AG04450 (cell line): ENCODE results near the gene MXRA7. TPM values are rescaled to one million over a fixed set of nuclear protein-coding genes. Genes with fewer than 3 reads are reported as not detected.

Experiments
- CTCF ChIA-PET: fragments of 300-600, 350-600 bp; formaldehyde crosslinking; extraction: SDS; loops from one replicate; lab custom pipeline; 2022; ENCODE audit warnings: antibody characterized with exemption, inconsistent platforms; lab: Charles Lee
- POLR2A ChIA-PET: fragments of 350-600 bp; formaldehyde crosslinking; extraction: SDS; loops from one replicate; lab custom pipeline; 2021; ENCODE audit warnings: antibody characterized with exemption, inconsistent platforms; lab: Yijun Ruan, JAX
- DNase-seq: peaks from one replicate; pipeline ENCODE4 v3.0.0-alpha.2; 2011; ENCODE audit warnings: low read depth, low spot score
- H3K27ac ChIP-seq: one replicate; pipeline ENCODE4 v1.5.1; 2012; ENCODE audit warnings: low read depth, low read length, control low read depth
- H3K27me3 ChIP-seq: one replicate; pipeline ENCODE4 v1.6.0; 2012; ENCODE audit warnings: low read length; ENCODE audit not compliant: control insufficient read depth, insufficient read depth
- H3K4me3 ChIP-seq: 2 replicates; pipeline ENCODE4 v1.5.1; 2011; ENCODE audit warnings: mild to moderate bottlenecking, low read depth, low read length, control low read depth
- H3K9me3 ChIP-seq: 2 replicates; pipeline ENCODE4 v1.5.1; 2012; ENCODE audit warnings: low read length; ENCODE audit not compliant: control insufficient read depth, insufficient read depth
- polyA plus RNA-seq: library from polyadenylated mRNA; depleted of rRNA; stranded (reverse); fragments of >200 nt; gene quantifications from 2 replicates; pipeline ENCODE4 v1.2.3, GENCODE V29; 2011
- TF ChIP-seq, protein P1 (sequence below): IDR thresholded peaks from 2 replicates; pipeline ENCODE4 v1.5.1; 2011; ENCODE audit warnings: low read depth, low read length, control low read depth, inconsistent platforms

The MXRA7 gene
- polyA plus RNA-seq, 1 experiment: 222 TPM

DNA sequence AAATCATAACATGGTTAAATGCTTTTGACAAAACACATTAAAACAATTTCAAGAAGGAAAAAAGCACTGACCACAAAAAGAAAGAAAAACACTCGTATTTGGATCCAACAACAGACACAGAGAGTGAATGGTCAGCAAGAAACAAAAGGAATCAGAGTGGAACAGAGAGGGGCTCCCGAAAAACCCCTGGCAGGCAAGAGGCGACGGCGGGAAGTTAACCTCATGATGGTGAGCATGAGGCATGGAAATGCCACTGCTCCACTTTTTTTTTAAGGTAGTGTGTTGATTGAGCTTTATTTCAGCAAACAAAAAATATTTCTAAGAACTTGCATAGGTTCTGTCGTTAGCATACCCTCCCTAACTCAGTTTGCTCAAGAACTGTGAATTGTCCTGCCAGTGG is 35.1 kb downstream of the MXRA7 start:
- TF ChIP-seq, protein P1, sequence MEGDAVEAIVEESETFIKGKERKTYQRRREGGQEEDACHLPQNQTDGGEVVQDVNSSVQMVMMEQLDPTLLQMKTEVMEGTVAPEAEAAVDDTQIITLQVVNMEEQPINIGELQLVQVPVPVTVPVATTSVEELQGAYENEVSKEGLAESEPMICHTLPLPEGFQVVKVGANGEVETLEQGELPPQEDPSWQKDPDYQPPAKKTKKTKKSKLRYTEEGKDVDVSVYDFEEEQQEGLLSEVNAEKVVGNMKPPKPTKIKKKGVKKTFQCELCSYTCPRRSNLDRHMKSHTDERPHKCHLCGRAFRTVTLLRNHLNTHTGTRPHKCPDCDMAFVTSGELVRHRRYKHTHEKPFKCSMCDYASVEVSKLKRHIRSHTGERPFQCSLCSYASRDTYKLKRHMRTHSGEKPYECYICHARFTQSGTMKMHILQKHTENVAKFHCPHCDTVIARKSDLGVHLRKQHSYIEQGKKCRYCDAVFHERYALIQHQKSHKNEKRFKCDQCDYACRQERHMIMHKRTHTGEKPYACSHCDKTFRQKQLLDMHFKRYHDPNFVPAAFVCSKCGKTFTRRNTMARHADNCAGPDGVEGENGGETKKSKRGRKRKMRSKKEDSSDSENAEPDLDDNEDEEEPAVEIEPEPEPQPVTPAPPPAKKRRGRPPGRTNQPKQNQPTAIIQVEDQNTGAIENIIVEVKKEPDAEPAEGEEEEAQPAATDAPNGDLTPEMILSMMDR: no peak
- H3K9me3 ChIP-seq: no peaks in the 10 kb centered on the region
- no peaks in the 10 kb centered on the region for H3K27me3 ChIP-seq
- no peak overlapping the region for H3K4me3 ChIP-seq
- CTCF ChIA-PET: no interaction called here
- DNase-seq: no peak
- no peak overlapping the region for H3K27ac ChIP-seq
- POLR2A ChIA-PET: no interaction called here

- CTCF ChIA-PET: interaction anchor here (1.5 kb wide), 1 partner anchor 152 kb away, joined by 5 read pairs; no protein-coding TSS in a partner anchor
These were observed 36.2 kb downstream of the MXRA7 start for GRCh38 chr17:76674600-76674999.

DNA sequence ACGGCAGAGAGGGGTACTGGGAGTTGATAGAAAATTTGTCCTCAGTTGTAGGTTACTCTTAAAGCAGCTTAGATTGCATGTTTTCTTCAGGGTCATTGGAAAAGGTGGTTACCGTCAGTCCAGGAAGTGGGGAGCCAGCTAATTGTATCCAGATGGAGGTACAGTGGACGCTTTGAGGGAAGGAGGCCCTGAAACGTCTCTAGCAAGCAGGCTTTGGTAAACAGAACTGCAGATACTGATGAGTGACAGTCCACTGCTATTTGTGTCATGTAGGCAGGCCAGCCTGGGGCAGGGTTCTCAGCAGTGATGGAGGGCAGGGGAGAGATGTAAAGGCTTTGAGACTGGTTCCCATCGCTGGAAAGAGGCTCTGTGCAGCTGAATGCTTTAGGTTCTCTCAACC is 37.0 kb downstream of the MXRA7 start:
- H3K4me3 ChIP-seq: no peak overlapping the region
- H3K27ac ChIP-seq: peak overlapping the region; percentile 31
- TF ChIP-seq, protein P1: no peak
- POLR2A ChIA-PET: interaction anchor here (0.7 kb wide), 1 partner anchor 38 kb away, joined by 4 read pairs; no protein-coding TSS in a partner anchor
- DNase-seq: no peak
- CTCF ChIA-PET: interaction anchor here (1.5 kb wide), 1 partner anchor 151 kb away, joined by 5 read pairs; no protein-coding TSS in a partner anchor
- no peaks in the 10 kb centered on the region for H3K9me3 ChIP-seq
- H3K27me3 ChIP-seq: no peaks in the 10 kb centered on the region

More at GRCh38 chr17:76674600-76674999, 36.2 kb downstream of the MXRA7 start:
- TF ChIP-seq, protein P1: no peak
- H3K9me3 ChIP-seq: no peaks in the 10 kb centered on the region
- no peak overlapping the region for H3K4me3 ChIP-seq
- no peak for DNase-seq
- POLR2A ChIA-PET: interaction anchor here (0.6 kb wide), 1 partner anchor 175 kb away, joined by 9 read pairs; no protein-coding TSS in a partner anchor
- no peaks in the 10 kb centered on the region for H3K27me3 ChIP-seq
- no peak overlapping the region for H3K27ac ChIP-seq

- Histone ChIP-seq H3K27ac (no peak overlapping the region), H3K27me3 (no peaks in the 10 kb centered on the region), H3K9me3 (no peaks in the 10 kb centered on the region), H3K4me3 (no peak overlapping the region)
- CTCF ChIA-PET: interaction anchor here (0.7 kb wide), 1 partner anchor 55 kb away, joined by 3 read pairs; no protein-coding TSS in a partner anchor
- TF ChIP-seq, protein P1: no peak
- DNase-seq: no peak
- POLR2A ChIA-PET: no interaction called here
These were observed 37.9 kb downstream of the MXRA7 start for GRCh38 chr17:76672892-76673291.

- CTCF ChIA-PET: interaction anchor here (1.0 to 2.0 kb wide), 4 partner anchors 9 to 113 kb away, joined by 3 to 15 read pairs (median 6); no protein-coding TSS in a partner anchor
- TF ChIP-seq, protein P1: no peak
- peak overlapping the region; percentile 75 for H3K4me3 ChIP-seq
- no peak for DNase-seq
- H3K27me3 ChIP-seq: no peaks in the 10 kb centered on the region
- POLR2A ChIA-PET: interaction anchor here (0.9 to 2.1 kb wide), 5 partner anchors 36 to 54 kb away, joined by 3 to 9 read pairs (median 4); partner anchors contain the start of genes JMJD6, METTL23 and MXRA7
- no peaks in the 10 kb centered on the region for H3K9me3 ChIP-seq
- peak overlapping the region; percentile 33 for H3K27ac ChIP-seq
These were observed 38.4 kb downstream of the MXRA7 start for GRCh38 chr17:76672270-76672851.
